Breast epithelium (tissue), 3 donors: ENCODE data around the gene HMGCS1.

Experiments used
- POLR2A ChIP-seq: fragments of 450-650 bp; IDR thresholded peaks from one replicate; pipeline ENCODE4 v1.6.1; 2016; ENCODE audit warnings: antibody characterized with exemption, mild to moderate bottlenecking, moderate library complexity
- TF ChIP-seq, protein P1 (sequence below), 3 donors: fragments of 450-650 bp; IDR thresholded peaks; one replicate each; pipeline ENCODE4 v1.5.1; 2016 to 2017; ENCODE audit warnings: antibody characterized with exemption in 3 of 3, mild to moderate bottlenecking in 3 of 3, moderate library complexity in 3 of 3

DNA sequence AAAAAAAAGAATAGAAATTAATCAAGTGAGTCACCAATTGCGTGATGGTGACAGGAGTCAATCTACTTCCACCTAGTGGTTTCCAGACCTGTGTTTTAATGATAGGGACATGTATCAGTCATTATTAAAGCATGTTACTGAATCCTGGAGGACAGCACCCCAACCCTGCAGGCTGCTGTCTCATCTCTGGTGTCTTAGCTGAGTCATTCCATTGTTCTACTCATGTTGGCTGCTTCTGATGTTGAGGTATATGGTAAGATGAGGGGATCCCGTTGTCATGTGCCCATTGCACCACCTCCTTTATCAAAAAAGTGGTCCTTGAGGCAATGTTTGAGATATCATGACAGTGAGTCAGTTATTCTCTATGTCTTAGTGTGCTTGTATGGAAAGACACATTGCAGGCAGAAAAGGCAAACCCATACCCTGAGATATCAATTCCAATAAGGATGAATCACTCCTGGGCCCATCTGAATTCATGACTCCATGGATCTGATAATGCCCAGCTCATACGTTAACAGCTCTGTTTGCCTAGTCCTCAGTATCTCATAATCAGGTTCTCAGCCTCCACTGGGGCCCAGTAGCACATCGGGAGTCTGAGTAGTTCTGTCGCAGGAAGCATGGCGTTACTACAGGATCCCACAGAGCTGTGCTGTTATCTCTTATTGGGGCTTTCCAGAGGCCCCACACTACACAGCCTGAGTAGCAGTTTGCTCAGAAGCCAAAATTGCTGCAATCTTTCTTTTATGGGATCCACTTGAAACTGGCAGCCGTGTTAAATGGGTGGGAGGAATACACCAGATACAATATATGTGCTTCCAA lies 31.2 kb downstream of the HMGCS1 start:
- TF ChIP-seq, protein P1, sequence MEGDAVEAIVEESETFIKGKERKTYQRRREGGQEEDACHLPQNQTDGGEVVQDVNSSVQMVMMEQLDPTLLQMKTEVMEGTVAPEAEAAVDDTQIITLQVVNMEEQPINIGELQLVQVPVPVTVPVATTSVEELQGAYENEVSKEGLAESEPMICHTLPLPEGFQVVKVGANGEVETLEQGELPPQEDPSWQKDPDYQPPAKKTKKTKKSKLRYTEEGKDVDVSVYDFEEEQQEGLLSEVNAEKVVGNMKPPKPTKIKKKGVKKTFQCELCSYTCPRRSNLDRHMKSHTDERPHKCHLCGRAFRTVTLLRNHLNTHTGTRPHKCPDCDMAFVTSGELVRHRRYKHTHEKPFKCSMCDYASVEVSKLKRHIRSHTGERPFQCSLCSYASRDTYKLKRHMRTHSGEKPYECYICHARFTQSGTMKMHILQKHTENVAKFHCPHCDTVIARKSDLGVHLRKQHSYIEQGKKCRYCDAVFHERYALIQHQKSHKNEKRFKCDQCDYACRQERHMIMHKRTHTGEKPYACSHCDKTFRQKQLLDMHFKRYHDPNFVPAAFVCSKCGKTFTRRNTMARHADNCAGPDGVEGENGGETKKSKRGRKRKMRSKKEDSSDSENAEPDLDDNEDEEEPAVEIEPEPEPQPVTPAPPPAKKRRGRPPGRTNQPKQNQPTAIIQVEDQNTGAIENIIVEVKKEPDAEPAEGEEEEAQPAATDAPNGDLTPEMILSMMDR (IDR thresholded peaks at IDR 0.05): no peak
- no peak for TF ChIP-seq POLR2A
